T1000 (cell line): ENCODE results near the gene MEX3B.
"Not testable (repeated sequence)": the region's sequence is repeated elsewhere in the genome, so short reads cannot be mapped to it uniquely, and the experiment has no call there.

Source experiments
- DNase-seq: peaks from one replicate; lab custom pipeline; 2025; ENCODE audit warnings: mixed read lengths; lab: John Stamatoyannopoulos, UW

MEX3B gene

DNA sequence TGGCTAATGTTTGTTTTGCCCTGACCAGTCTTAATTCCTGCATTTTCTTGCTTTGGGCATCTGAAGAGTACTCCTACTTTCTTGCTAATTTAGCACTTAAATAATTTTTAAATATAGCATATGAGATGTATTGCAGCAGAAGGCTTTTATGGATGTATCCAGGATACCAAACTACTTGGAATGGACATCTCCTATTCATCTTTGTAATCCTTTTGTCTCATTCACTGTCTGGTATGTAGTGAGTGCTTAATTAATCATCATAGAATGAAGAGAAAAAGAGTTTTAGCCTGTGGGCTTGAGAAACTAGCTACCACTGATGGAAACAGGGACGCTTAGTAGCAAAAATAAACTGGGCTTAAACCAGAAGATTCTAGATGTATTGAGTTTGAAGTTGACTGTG is 40.6 kb downstream of the MEX3B start:
- DNase-seq = no peak

GRCh38 chr15:82003916-82004315 is 41.9 kb downstream of the MEX3B start:
- DNase-seq = no peak

- DNase-seq = not testable (repeated sequence)
These were observed 50.7 kb downstream of the MEX3B start for GRCh38 chr15:81995081-81995480.

GRCh38 chr15:81992523-81992922 is 53.3 kb downstream of the MEX3B start:
- no peak for DNase-seq
